ENCODE results near the gene UBE2D4. TPM values are rescaled to one million over a fixed set of nuclear protein-coding genes. Genes with fewer than 3 reads are reported as not detected.
A peak's percentile ranks its signal among the peaks of the same experiment; 100 is the strongest.

The UBE2D4 gene
- total and polyA plus RNA-seq, 9 of the 15 experiments (the other 6 are each of a cell fraction or from before 2014, with no cell fraction given), result 3.3 to 16.2 (median 7.5) TPM

- TF ChIP-seq STAT5B (CRISPR knock-in tag; IDR thresholded peaks at IDR 0.05) (no peak), ZNF740 (CRISPR knock-in tag; IDR thresholded peaks at IDR 0.05) (no peak), ZNF740 (tag; IDR thresholded peaks at IDR 0.05) (peak in 1 of 2 experiments; percentile 61; a peak in 1 of 4 replicates)
- no peak overlapping the region for H3K27ac ChIP-seq (ENCODE audit: extremely low read depth, low read depth, low read length)
- no peak overlapping the region for H3K4me2 ChIP-seq (ENCODE audit: insufficient read depth, low read length)
- H4K20me1 ChIP-seq (replicated peaks; ENCODE audit: control insufficient read depth, insufficient read depth, low read length), result no peaks in the 10 kb centered on the region
- BruUV-seq (replicated peaks), result no TSS peak
- H3K9me3 ChIP-seq (replicated peaks; ENCODE audit: control insufficient read depth, insufficient read depth, low read depth, low read length), result no peaks in the 10 kb centered on the region; the same call in 1 of the 2 replicates
- no peak overlapping the region for H2AFZ ChIP-seq (ENCODE audit: low read depth, low read length)
- H3K36me3 ChIP-seq (ENCODE audit: control insufficient read depth, insufficient read depth, low read length), result no peaks in the 10 kb centered on the region
- intact Hi-C loops (cut with micrococcal nuclease) (no loop called here), in situ Hi-C loops (cut with MboI) (no loop called here)
- no peak for ATAC-seq
- peaks cover 11 to 12% of the 10 kb centered on the region in 2 experiments; a peak in 4 of 5 replicates for H3K4me1 ChIP-seq (replicated peaks in 1 of 2; ENCODE audit: control insufficient read depth in 2 of 2, insufficient read depth in 2 of 2, low read length in 2 of 2)
- no peaks in the 10 kb centered on the region for H3K9me1 ChIP-seq (ENCODE audit: control insufficient read depth, insufficient read depth, low read length)
- H3K9ac ChIP-seq (ENCODE audit: insufficient read depth in 1 of 2, low read depth in 2 of 2, low read length in 2 of 2), result 0 out of 4 replicates have a peak overlapping the region, but pooled peaks of 1 of the 2 experiments have one; percentile 27
- ChIA-PET POLR2A (no interaction called here), CTCF (ENCODE audit: low intra/inter-chr PET ratio) (no interaction called here)
- 79% methylated on average over 6 of the region's 7 CpGs for WGBS (ENCODE audit: insufficient coverage, low coverage, missing lambda C conversion rate)
- no peak for FAIRE-seq
- no peak overlapping the region for H3K4me3 ChIP-seq
- DNase-seq (ENCODE audit: extremely low read depth in 1 of 4, low spot score in 3 of 4), result no peak
- no peaks in the 10 kb centered on the region; the same call in 2 of the 3 replicates for H3K79me2 ChIP-seq (ENCODE audit: control insufficient read depth, insufficient read depth, low read length)
- H3K27me3 ChIP-seq (ENCODE audit: control insufficient read depth in 2 of 2, insufficient read depth in 2 of 2, low read length in 2 of 2), result no peaks in the 10 kb centered on the region
Observed at GRCh38 chr7:43931346-43931745, 5.1 kb downstream of the UBE2D4 start.

DNA sequence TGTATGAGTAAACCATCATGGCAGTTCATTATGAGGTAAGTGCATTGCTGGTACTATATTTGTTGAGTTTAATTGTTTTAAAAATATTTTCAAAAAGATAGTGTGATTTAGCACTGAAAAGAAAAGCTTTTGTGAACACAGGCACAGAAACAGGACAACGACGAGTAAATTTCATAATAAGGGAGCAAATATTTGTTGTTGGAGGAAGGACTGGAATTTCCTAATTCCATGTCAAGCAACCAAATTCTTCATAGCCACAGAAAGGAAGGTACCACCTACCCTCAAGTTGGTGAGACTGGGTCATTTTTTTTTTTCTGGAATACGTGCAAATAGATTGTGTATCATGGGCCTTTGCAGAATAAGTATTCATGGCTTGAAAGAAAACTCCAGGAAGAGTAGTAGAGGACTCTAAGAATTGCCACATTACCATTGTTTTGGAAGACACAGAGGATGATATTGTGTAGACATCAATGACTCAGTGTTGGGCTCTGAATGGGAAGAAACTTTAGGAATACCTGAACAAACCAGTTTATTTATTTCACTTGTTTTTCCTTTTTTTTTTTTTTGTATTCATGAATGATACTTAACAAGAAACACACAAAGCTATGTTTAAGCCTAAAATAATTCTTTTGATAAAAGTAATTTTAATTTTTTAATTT is 7.8 kb downstream of the UBE2D4 start:
- Histone ChIP-seq H3K4me3 (no peak overlapping the region), H3K4me2 (ENCODE audit: insufficient read depth, low read length) (no peak overlapping the region), H3K27ac (ENCODE audit: extremely low read depth, low read depth, low read length) (no peak overlapping the region), H3K79me2 (ENCODE audit: control insufficient read depth, insufficient read depth, low read length) (no peaks in the 10 kb centered on the region), H3K4me1 (replicated peaks in 1 of 2; ENCODE audit: control insufficient read depth in 2 of 2, insufficient read depth in 2 of 2, low read length in 2 of 2) (peaks cover 7 to 8% of the 10 kb centered on the region in 2 experiments; a peak in 4 of 5 replicates), H2AFZ (ENCODE audit: low read depth, low read length) (no peak overlapping the region), H3K9me3 (replicated peaks; ENCODE audit: control insufficient read depth, insufficient read depth, low read depth, low read length) (no peaks in the 10 kb centered on the region), H3K9ac (ENCODE audit: insufficient read depth in 1 of 2, low read depth in 2 of 2, low read length in 2 of 2) (no peak overlapping the region), H3K27me3 (ENCODE audit: control insufficient read depth in 2 of 2, insufficient read depth in 2 of 2, low read length in 2 of 2) (no peaks in the 10 kb centered on the region), H3K36me3 (ENCODE audit: control insufficient read depth, insufficient read depth, low read length) (no peaks in the 10 kb centered on the region), H3K9me1 (ENCODE audit: control insufficient read depth, insufficient read depth, low read length) (no peaks in the 10 kb centered on the region), H4K20me1 (replicated peaks; ENCODE audit: control insufficient read depth, insufficient read depth, low read length) (no peaks in the 10 kb centered on the region)
- in situ Hi-C loops (cut with MboI), result no loop called here
- WGBS (ENCODE audit: insufficient coverage, low coverage, missing lambda C conversion rate), result 81% methylated on average over 3 of the region's 3 CpGs
- ChIA-PET POLR2A (interaction anchor here (1.2 to 1.3 kb wide), 2 partner anchors 9 to 10 kb away, joined by 3 read pairs; no protein-coding TSS in a partner anchor), CTCF (ENCODE audit: low intra/inter-chr PET ratio) (interaction anchor here (0.6 to 0.7 kb wide), 2 partner anchors 29 to 257 kb away, joined by 3 read pairs; no protein-coding TSS in a partner anchor)
- TF ChIP-seq SREBF1 (IDR thresholded peaks at IDR 0.05; ENCODE audit: borderline replicate concordance, low read depth, low read length) (no peak), ZNF24 (IDR thresholded peaks at IDR 0.05) (no peak), GATAD2A (IDR thresholded peaks at IDR 0.05) (no peak)
- intact Hi-C loops (cut with micrococcal nuclease), result no loop called here
- FAIRE-seq (peak; percentile 66), DNase-seq (ENCODE audit: extremely low read depth in 1 of 4, low spot score in 3 of 4) (no peak), ATAC-seq (no peak)
- BruUV-seq (replicated peaks), result no TSS peak
